NCI-H226 (cell line): ENCODE measurements around the gene NTRK2.

ENCODE experiments used
- DNase-seq: peaks from one replicate; pipeline ENCODE4 v3.0.0-alpha.2; 2015

Gene NTRK2

DNA sequence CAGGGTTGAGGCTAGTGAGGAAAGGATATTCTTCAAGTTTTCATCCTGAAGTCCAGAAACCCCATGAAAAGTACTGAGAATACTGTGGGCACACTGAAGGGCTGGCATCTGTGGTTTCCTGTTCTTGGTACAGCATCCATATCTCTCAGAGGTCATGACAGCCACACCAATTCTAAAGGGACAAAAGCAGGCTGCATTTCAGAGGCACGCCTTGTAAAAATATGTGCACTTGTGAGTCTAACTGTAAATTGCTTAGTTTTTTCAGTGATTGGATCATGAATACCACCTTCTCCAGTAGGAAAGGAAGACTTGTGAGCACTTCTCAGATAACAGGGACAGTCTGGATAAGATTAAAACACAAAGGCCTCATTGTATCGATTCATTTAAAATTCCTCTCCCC, 230.9 kb downstream of the NTRK2 start:
- no peak for DNase-seq

GRCh38 chr9:84903963-84904362, 234.4 kb downstream of the NTRK2 start:
- no peak for DNase-seq

DNA sequence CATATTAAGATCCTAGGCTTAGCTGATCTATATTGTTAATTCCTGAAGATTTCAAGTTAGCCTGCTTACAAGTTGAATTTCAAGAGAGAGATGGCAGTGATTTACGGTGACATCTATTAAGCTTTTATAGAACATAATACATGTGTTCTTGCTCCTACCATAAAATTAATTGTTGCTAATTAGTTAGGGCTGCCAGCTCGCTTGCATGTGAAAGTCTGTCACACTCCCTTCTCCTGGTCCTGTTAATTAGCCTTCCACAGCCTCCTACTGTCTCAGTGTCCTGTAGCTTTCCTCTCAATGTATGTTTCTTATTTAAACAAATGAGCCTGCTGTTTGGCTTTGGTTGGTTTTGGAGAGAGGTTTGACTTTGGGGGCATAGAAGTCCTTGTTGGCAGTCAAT, 247.2 kb downstream of the NTRK2 start:
- DNase-seq, result no peak

DNA sequence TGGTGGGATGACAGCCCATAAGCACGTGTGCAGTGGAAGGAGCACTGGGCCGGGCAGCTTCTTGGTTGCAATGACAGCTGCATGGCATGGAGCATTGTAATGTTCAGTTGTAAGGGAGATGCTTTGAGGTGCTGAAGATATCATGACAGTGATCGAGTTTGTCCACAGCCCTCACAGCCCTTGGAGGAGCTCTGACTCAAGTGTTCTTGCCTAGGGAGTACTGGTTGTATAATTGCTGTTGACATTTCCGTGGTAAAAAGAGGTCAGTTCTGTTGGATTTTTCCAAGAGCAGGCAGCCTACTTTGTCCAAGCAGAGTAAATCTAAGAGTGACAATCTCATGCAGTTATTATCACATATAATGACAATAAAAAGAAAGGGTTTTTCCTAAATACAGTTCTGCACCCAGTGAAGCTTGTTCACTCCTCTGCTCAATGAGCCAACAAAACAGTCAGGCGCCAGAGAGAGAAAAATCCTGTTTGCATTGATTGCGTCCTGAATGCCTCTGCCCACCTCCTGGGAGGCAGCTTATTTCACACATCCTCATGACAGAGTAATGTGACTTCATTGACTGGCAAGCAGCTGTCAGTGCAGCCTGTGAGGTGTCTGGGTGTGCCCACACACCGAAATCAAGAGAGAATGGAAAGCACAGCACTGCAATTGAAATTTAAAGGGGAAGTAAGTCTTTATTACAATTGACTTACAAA, 248.0 kb downstream of the NTRK2 start:
- DNase-seq, result no peak

- no peak for DNase-seq
Measured at GRCh38 chr9:84919440-84919839, 249.9 kb downstream of the NTRK2 start.

DNA sequence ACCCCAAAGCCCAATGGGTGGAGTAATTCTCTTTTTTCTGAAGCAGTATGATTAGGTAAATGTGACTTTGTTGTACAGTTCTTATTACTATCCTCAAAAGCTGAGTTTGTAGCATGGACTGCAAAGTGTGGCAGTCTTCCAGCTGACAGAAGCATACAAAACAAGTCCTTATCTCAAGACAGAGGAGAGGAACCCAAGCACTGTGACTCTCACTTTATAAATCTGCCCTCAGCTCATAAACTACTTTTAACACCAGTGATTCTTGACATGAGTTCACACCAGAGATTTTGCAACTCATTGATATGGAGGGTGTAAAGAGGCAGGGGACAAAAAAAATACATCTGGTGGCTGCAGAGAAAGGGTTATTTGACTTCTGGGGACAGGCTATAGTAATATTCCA, 251.6 kb downstream of the NTRK2 start:
- no peak for DNase-seq

- DNase-seq, result no peak
Measured at GRCh38 chr9:84922051-84922450, 252.5 kb downstream of the NTRK2 start.

DNA sequence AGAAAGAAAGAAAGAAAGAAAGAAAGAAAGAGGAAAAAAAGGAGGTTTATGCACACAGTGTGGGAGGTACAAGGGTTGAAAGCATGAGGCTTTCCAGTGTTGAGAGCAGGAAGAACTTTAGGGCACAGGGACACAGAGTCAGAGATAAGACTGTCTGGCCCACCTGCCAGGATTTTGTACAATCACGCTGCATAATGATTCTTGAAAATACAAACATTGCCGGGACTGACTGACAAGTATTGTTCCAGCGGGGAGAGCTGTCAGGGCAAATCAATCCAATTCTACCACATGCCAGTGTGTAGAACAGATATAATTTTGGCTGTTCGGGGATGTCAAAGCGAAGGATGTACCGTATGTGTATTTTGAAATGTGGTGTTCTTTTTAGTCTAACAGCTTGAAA, 254.7 kb downstream of the NTRK2 start:
- no peak for DNase-seq

DNA sequence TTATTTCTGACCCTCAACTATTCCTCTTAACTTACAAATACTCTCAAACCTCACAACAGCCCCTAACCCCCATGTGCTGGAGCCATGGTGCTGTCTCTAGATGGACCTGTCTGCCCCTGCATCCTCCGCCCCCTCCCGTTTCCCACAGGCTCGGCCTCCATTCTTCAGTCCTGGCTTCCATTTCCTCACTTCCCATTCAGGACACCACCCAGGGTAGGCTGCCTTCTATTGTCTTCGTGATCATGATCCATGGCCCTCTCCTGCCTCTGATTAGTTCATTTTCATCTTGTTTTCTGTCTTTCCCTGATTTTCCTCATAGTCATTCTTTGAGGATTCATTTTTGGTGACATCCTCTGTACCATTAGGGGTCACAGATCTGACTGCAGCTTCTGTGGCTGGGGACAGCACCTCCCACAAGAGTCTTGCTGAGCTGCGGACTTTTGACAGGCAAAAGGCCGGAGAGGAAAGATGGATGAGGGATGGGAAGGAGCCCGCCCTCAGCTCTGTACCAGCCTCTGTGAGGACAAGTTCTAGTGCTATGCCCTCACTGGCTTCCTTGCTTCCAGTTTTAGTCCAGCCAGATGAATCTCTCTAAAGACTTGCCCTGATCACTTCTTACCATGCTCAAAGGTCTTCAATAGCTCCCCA, 255.8 kb downstream of the NTRK2 start:
- DNase-seq, result no peak

- no peak for DNase-seq
Measured at GRCh38 chr9:84926793-84927192, 257.3 kb downstream of the NTRK2 start.

GRCh38 chr9:84928419-84928818, 258.9 kb downstream of the NTRK2 start:
- DNase-seq, result no peak

- DNase-seq, result no peak
Measured at GRCh38 chr9:84929068-84929467, 259.5 kb downstream of the NTRK2 start.

DNA sequence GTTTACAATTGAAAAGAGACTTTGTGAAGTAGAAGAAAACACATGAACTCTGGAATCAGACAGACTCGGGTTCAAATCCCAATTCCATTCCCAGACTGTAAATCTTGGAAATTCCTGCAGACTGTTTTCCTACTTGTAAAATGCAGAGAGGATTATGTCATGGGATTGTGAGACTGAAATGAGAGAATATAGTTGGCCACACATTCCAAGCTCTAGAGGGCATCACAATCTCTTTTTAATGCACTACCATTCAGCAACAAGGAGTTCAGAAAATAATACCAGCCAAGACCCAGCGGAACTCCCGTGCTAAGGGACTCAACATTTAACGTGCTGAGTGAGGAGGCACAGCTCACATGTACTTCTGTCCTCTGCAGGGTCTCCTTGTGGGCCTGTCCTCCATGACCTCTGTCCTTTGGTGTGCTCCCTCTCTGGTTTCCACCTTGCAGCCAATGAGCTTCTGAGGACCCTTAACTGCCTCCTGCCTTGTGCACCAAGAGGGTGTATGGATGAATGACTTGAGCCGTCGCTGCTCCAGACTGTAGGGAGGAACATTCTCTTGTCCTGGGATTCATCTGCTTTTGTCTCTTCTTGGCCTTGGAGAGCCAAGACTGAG, 263.5 kb downstream of the NTRK2 start:
- DNase-seq, result no peak

DNA sequence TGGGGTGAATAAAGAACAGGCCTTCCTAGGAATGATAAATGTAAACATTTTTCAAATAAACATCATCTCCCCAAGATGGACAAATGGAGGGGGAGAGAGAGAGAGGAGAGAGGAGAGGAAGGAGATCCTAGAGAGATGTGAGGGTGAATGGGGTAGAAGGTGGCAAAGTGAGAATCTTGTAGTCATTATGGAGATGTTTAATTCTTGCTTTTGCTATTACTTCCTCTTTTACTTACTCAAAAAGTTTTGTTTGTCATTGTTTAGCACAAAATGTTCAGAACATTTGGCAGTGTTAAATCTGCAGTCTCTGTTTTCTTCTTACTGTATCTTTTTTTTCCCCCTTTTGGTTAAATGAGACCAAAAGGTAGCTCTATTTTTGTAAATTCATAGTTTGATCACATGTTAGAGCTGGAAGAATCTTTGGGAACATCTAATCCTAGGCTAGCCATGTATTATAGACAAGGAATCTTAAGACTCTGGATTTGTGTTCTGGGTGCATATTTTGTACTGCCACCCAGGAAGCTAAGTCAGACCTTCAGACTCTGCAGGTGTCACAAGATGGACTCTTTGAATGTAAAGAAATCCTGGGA, 266.1 kb downstream of the NTRK2 start:
- DNase-seq, result no peak

DNA sequence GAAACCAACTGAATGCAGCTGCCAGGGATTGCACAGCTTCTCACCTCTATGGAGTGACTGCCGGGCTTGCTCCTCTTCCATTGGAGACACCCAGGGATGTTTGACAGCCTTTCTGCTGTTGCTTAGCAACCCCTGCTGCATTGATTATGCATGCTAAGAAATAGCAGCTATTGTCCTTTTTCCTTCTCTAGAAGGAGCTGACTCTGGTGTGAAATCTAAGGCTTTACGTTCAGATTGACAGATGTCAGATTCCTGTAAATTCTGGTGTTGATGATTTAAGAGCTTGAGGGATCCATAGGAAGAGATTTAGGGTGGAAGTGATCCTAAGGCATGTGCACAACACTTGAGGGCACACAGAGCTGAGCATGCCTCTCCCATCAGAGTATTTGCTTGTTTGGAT, 267.7 kb downstream of the NTRK2 start:
- DNase-seq, result no peak

GRCh38 chr9:84937581-84937980, 268.1 kb downstream of the NTRK2 start:
- no peak for DNase-seq

DNA sequence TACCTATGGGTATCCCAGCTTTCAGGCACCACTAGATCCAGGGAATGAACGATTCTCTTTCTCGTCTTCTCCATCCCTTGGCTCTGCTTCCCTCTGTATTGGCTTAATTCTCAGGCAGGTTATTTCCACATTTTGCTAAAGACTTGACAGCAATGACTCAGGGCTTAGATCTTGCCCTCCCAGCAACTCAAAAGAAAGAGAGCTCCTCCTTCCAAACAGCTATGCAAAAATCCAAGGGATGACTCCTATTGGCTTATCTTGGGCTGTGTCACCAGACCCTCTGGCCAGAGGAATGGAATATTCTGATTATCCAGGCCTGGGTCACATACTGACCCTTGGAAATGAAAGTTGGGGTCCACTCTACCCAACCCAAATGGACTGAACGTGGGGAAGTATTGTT, 270.2 kb downstream of the NTRK2 start:
- DNase-seq, result no peak

DNA sequence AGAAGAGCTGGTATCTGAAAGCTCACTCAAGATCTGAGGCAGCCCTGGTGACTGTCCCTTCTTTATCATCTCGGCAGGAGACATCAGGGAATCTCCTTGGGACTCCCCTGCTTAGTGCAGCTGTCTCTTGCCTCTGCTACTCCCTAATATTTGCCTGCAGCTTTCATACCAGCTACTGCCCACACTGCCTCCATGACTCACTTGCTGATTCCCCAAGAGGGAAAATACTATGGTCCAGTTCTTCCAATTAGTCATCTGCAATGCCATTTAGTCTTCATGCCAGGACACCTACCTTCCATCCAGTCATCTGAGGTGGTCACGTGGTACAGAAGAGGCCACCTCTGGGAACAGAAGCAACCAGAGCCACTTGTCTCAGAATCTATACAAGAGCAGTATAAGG, 270.8 kb downstream of the NTRK2 start:
- no peak for DNase-seq

DNA sequence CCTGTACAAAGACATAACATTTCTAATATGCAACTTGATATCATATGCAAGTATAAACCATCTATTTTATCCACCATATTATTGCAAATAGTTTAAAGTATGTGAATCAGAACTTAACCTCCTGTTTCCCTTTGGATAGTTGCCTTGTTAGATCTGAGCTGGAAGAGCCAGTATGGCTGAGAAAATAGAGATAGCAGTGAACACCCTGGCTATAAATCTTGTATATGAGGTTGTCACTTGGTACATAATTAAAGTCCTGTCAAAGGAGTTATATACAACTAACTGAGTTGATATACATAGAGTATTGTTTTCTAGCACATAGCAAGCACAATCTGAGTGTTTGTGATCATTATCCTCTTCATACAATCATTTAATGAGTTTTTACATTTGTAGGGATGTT, 272.3 kb downstream of the NTRK2 start:
- no peak for DNase-seq

DNA sequence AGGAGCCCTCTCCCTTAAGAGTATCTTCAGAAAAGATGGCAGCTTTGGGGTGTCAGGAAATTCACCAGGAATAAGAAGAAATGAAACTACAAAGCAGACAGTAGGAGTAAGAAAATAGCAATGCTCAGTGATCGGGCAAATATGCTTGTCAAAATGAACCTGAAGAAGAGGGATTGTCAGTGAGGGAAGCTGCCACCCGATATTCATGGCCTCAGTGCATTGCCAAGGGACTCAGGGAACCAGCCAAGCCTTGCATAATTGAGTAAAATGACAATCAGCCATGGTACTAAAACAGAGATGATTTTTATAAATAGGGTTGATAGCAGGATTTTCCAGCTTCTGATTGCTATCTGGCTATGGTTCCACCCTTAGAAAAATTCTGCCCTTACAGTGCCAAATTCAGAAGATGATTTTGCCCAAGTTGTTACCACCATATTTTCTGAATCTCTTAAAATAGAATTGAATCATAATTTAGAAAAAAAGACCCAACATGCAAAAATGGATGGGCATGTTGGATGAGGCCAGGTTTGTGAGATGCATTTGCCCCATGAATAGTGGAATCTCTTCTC, 274.0 kb downstream of the NTRK2 start:
- DNase-seq, result no peak

GRCh38 chr9:84945878-84946538, 276.5 kb downstream of the NTRK2 start:
- no peak for DNase-seq

- no peak for DNase-seq
Measured at GRCh38 chr9:84947412-84947972, 278.0 kb downstream of the NTRK2 start.

DNA sequence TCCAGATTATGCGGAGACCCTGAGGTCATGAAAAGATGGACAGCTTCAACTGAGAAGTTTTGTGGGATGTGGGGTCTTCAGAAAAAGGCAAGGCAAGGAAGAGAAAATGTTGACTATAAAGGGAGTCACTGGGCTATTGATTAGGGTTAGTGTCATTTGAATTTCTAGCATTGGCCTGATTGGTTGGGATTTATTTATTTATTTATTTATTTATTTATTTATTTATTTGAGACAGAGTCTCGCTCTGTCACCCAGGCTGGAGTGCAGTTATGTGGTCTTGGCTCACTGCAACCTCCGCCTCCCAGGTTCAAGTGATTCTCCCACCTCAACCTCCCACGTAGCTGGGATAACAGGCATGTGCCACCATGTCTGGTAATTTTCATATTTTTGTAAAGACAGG, 279.7 kb downstream of the NTRK2 start:
- no peak for DNase-seq
